ENCODE measurements around the gene OPN1SW.

OPN1SW gene

DNA sequence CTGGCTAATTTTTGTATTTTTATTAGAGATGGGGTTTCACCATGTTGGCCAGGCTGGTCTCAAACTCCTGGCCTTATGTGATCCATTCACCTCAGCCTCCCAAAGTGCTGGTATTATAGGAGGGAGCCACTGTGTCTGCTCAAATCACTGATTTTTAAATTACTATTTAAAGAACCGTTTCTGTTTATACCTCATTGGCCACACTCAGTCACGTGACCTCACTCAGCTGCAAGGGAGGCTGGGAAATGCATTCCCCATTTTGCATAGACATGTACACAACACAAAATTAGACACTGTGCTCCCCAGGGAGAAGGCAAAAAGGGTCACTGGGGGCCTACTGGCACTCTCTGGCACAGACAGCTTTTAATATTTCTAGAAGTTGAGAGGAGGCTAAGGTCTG is 50.1 kb downstream of the OPN1SW start:
- Histone ChIP-seq H2AFZ (ENCODE audit: low read length) (peak overlapping the region; percentile 33; the same call in 1 of the 2 replicates), H3K9ac (ENCODE audit: low read length) (no peak overlapping the region), H3K9me3 (replicated peaks; ENCODE audit: insufficient read depth, low read length) (no peaks in the 10 kb centered on the region), H3F3A (ENCODE audit: insufficient read depth, low read length) (no peaks in the 10 kb centered on the region), H3K27me3 (replicated peaks; ENCODE audit: insufficient read depth, low read length) (no peaks in the 10 kb centered on the region), H3K4me3 (ENCODE audit: low read length) (no peak overlapping the region), H3K36me3 (replicated peaks; ENCODE audit: insufficient read depth, low read length) (no peaks in the 10 kb centered on the region), H3K27ac (ENCODE audit: low read length) (no peak overlapping the region), H3K4me1 (ENCODE audit: low read length) (peaks cover 4% of the 10 kb centered on the region; the same call in 1 of the 2 replicates), H3K4me2 (ENCODE audit: low read depth, low read length) (no peak overlapping the region), H3K9me2 (replicated peaks; ENCODE audit: insufficient read depth, low read length) (no peaks in the 10 kb centered on the region), H4K20me1 (ENCODE audit: insufficient read depth, low read length) (no peaks in the 10 kb centered on the region), H3K79me2 (ENCODE audit: low read length) (no peaks in the 10 kb centered on the region)
- TF ChIP-seq, protein P1, sequence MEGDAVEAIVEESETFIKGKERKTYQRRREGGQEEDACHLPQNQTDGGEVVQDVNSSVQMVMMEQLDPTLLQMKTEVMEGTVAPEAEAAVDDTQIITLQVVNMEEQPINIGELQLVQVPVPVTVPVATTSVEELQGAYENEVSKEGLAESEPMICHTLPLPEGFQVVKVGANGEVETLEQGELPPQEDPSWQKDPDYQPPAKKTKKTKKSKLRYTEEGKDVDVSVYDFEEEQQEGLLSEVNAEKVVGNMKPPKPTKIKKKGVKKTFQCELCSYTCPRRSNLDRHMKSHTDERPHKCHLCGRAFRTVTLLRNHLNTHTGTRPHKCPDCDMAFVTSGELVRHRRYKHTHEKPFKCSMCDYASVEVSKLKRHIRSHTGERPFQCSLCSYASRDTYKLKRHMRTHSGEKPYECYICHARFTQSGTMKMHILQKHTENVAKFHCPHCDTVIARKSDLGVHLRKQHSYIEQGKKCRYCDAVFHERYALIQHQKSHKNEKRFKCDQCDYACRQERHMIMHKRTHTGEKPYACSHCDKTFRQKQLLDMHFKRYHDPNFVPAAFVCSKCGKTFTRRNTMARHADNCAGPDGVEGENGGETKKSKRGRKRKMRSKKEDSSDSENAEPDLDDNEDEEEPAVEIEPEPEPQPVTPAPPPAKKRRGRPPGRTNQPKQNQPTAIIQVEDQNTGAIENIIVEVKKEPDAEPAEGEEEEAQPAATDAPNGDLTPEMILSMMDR (IDR thresholded peaks at IDR 0.05; ENCODE audit: low read length) = no peak
- TF ChIP-seq EZH2 (optimal IDR thresholded peaks at IDR 0.05; ENCODE audit: low read depth, low read length) (no peak), EZH2phosphoT487 (IDR thresholded peaks at IDR 0.05; ENCODE audit: low read length) (no peak)
- DNase-seq = no peak

DNA sequence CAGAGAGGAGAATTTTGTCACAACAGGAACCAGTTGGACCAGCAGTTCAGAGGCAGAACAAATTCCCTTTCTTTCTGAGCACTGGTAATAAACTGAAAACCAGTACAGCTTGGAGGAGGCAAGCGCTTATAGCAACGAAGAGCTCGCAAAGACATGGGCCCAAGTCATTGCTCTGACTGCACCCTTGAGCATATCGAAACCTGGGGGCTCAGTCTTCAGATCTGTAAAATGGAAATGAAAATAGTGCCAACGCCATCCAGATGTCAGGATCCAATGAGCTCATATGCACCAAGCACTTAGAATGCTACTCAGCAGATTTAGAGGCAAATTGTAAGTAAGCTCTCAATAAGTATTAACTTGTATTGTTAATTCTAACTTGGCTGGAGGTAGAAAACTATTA is 50.9 kb downstream of the OPN1SW start:
- TF ChIP-seq EZH2 (optimal IDR thresholded peaks at IDR 0.05; ENCODE audit: low read depth, low read length) (no peak), EZH2phosphoT487 (IDR thresholded peaks at IDR 0.05; ENCODE audit: low read length) (no peak)
- TF ChIP-seq, protein P1 (IDR thresholded peaks at IDR 0.05; ENCODE audit: low read length) = no peak
- Histone ChIP-seq H3K4me2 (ENCODE audit: low read depth, low read length) (no peak overlapping the region), H3K36me3 (replicated peaks; ENCODE audit: insufficient read depth, low read length) (no peaks in the 10 kb centered on the region), H3K9me2 (replicated peaks; ENCODE audit: insufficient read depth, low read length) (no peaks in the 10 kb centered on the region), H3F3A (ENCODE audit: insufficient read depth, low read length) (no peaks in the 10 kb centered on the region), H2AFZ (ENCODE audit: low read length) (no peak overlapping the region), H4K20me1 (ENCODE audit: insufficient read depth, low read length) (no peaks in the 10 kb centered on the region), H3K27me3 (replicated peaks; ENCODE audit: insufficient read depth, low read length) (no peaks in the 10 kb centered on the region), H3K4me1 (ENCODE audit: low read length) (peaks cover 4% of the 10 kb centered on the region; the same call in 1 of the 2 replicates), H3K9ac (ENCODE audit: low read length) (no peak overlapping the region), H3K9me3 (replicated peaks; ENCODE audit: insufficient read depth, low read length) (no peaks in the 10 kb centered on the region), H3K79me2 (ENCODE audit: low read length) (no peaks in the 10 kb centered on the region), H3K27ac (ENCODE audit: low read length) (no peak overlapping the region), H3K4me3 (ENCODE audit: low read length) (no peak overlapping the region)
- DNase-seq = no peak
